Choroid plexus epithelial cell (primary cell): ENCODE results near the gene SETDB1.
A peak's percentile ranks its signal among the peaks of the same experiment; 100 is the strongest.
"Not testable (repeated sequence)": the region's sequence is repeated elsewhere in the genome, so short reads cannot be mapped to it uniquely, and the experiment has no call there.

Experiments
- DNase-seq: peaks from one replicate; pipeline ENCODE4 v3.0.0-alpha.2; 2010; ENCODE audit warnings: low read depth
- H3K4me3 ChIP-seq: 2 replicates; pipeline ENCODE4 v1.5.1; 2011; ENCODE audit warnings: low read depth, mild to moderate bottlenecking, control low read depth, low read length, moderate library complexity
- TF ChIP-seq, protein P1 (sequence below): conservative IDR thresholded peaks from 2 replicates; pipeline ENCODE4 v1.5.1; 2011; ENCODE audit warnings: low read depth, mild to moderate bottlenecking, control low read depth, inconsistent platforms, low read length, moderate library complexity

Gene SETDB1

DNA sequence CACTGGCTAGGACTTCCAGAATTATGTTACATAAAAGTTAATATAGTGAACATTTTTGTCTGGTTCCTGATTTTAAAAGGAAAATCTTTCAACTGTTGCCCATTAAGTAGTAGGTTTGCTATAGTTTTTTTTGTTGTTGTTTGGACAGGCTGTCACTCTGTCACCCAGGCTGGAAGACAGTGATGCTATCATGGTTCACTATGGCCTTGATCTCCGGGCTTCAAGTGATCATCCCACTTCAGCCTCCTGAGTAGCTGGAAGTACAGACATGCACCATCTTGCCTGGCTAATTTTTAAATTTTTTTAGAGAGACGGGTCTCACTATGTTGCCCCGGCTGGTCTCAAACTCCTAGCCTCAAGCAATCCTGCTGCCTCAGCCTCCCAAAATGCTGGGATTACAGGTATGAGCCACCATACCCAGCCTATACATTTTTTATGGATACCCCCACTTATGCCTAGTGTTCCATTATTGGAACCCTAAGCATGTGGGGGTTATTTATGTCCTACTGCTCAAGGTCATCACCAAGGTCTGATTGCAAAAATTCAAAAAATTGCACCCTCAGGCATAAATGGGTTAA, 32.7 kb upstream of the SETDB1 start:
- no peak for DNase-seq
- TF ChIP-seq, protein P1, sequence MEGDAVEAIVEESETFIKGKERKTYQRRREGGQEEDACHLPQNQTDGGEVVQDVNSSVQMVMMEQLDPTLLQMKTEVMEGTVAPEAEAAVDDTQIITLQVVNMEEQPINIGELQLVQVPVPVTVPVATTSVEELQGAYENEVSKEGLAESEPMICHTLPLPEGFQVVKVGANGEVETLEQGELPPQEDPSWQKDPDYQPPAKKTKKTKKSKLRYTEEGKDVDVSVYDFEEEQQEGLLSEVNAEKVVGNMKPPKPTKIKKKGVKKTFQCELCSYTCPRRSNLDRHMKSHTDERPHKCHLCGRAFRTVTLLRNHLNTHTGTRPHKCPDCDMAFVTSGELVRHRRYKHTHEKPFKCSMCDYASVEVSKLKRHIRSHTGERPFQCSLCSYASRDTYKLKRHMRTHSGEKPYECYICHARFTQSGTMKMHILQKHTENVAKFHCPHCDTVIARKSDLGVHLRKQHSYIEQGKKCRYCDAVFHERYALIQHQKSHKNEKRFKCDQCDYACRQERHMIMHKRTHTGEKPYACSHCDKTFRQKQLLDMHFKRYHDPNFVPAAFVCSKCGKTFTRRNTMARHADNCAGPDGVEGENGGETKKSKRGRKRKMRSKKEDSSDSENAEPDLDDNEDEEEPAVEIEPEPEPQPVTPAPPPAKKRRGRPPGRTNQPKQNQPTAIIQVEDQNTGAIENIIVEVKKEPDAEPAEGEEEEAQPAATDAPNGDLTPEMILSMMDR: no peak
- no peak overlapping the region for H3K4me3 ChIP-seq

DNA sequence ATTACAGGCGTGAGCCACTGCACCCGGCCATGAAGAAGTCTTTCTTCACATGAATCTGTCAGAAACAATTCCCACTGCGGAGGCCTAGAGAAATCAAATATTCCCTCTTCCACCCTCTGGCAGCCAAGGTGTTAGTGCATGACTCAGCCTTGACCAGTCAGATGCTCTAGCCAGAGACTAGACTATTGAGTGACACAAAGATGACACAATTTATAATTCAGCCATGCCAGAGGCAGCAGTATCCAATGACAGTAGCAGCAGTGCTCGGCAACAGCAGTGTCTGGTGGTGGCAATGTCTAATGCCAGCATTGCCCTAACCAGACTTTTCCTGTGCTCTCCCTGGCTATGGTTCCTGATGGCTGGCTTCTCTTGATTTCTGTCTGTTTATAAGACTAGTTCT, 30.5 kb upstream of the SETDB1 start:
- no peak overlapping the region for H3K4me3 ChIP-seq
- TF ChIP-seq, protein P1: no peak
- peak; percentile 31 for DNase-seq

DNA sequence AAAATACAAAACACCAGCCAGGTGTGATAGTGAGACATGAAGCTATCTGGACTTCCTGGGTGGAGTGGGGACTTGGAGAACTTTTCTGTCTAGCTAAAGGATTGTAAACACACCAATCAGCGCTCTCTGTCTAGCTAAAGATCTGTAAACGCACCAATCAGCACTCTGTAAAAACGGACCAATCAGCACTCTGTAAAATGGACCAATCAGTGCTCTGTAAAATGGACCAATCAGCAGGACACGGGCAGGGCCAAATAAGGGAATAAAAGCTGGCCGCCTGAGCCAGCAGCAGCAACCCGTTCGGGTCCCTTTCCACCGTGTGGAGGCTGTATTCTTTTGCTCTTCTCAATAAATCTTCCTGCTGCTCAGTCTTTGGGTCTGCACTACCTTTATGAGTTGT, 26.4 kb upstream of the SETDB1 start:
- DNase-seq, H3K4me3 ChIP-seq: not testable (repeated sequence)

DNA sequence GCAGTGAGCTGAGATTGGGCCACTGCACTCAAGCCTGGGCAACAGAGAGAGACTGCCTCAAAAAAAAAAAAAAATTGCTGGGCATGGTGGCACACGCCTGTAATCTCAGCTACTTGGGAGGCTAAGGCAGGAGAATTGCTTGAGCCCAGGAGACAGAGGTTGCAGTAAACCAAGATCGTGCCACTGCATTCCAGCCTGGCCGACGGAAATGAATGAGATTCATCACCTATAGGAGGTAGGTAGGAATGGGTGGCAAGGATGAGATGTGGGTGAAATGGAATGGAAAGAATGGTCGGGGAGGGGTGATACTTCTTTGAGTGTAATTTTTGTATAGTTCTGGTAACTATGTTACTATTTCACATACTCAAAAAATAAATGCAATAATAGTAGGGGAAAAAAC, 23.8 kb upstream of the SETDB1 start:
- no peak for DNase-seq
- H3K4me3 ChIP-seq: no peak overlapping the region
- TF ChIP-seq, protein P1: no peak

DNA sequence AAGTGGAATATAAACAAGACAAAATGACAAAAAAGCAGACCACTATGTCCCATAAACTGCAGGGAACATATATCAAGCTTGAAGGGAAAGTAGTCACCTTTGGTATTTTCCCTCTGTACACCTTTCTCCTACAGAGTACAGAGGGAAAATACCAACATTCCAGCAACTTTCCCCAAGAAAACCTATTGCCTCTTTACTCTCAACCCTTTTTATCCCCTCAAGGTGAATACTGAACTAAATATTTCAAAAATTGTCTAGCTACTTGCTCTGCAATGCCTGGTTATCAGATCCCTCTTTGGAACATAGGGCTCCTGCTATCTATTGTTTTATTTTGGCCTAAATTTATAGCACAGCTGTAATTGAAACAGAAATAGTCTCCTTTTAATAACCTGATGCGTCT, 23.4 kb upstream of the SETDB1 start:
- TF ChIP-seq, protein P1: no peak
- DNase-seq: no peak

DNA sequence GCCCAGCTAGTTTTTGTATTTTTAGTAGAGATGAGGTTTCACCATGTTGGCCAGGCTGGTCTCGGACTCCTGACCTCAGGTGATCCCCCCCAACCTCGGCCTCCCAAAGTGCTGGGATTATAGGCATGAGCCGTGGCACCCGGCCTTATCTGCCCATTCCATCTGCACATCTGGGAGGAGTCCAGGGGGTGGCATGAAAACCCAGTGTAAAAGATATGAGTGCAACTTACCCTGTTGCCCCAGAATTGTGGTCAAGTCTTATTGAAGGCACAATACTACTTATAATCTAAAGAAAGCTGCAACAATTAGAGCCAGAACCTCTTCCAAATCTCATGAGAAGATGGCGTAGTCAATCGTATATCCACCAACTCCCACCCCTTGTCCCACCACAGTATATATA, 20.9 kb upstream of the SETDB1 start:
- no peak overlapping the region for H3K4me3 ChIP-seq
- no peak for DNase-seq
- TF ChIP-seq, protein P1: no peak

More for the DNA sequence above, 23.4 kb upstream of the SETDB1 start:
- no peak overlapping the region for H3K4me3 ChIP-seq

DNA sequence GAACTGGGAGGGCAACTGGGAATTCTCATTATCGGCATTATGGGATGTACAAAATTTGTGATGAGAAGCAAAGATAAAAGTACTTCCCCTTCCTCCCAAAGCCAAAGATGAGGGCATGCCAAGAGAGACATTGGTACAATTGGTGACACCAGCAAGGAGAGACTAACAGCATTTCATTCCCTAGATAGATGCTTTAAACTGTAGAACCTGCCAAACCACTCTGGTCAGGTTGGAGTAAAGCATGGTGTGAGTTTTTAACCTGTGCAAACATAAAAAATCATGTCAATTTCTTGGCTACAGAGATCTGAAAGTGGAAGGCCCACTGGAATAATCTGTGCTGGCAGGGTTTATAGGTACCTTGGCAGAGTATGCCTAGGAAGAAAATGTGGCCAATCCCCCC, 19.8 kb upstream of the SETDB1 start:
- TF ChIP-seq, protein P1: no peak
- no peak overlapping the region for H3K4me3 ChIP-seq
- no peak for DNase-seq

DNA sequence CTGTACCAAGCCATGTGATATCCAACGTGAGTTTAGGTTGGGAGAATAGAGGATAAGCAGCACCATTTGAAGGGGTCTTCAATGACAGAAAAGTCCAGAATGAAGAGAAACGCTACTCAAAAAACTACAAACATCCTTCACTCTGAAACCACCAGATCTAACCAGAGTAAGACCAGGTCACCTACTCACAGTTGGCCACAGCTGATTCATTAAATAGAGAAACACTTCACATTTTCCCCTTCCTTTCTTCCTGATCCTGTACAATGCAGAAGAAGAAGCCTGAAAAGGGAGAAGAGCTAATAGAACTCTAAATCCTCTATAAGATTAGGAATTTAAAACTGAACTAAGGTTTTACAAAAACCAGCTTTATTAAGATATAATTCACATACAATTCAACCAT, 19.4 kb upstream of the SETDB1 start:
- no peak overlapping the region for H3K4me3 ChIP-seq
- DNase-seq: no peak
- TF ChIP-seq, protein P1: no peak
